NCI-H2029 treated with DMSO at 0.1 percent for 48 hours (cell line): Measurements from ENCODE around the gene NTN4.
"Not testable (repeated sequence)": the region's sequence is repeated elsewhere in the genome, so short reads cannot be mapped to it uniquely, and the experiment has no call there.

Experiments used
- DNase-seq: peaks from one replicate; lab custom pipeline; 2025; lab: John Stamatoyannopoulos, UW

NTN4 gene

DNA sequence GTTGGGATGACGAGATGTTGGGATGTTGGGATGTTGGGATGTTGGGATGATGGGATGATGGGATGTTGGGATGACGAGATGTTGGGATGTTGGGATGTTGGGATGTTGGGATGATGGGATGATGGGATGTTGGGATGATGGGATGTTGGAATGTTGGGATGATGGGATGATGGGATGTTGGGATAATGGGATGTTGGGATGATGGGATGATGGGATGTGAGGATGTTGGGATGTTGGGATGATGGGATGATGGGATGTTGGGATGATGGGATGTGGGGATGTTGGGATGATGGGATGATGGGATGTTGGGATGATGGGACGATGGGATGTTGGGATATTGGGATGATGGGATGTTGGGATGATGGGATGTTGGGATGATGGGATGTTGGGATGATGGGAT, 135.9 kb downstream of the NTN4 start:
- not testable (repeated sequence) for DNase-seq

DNA sequence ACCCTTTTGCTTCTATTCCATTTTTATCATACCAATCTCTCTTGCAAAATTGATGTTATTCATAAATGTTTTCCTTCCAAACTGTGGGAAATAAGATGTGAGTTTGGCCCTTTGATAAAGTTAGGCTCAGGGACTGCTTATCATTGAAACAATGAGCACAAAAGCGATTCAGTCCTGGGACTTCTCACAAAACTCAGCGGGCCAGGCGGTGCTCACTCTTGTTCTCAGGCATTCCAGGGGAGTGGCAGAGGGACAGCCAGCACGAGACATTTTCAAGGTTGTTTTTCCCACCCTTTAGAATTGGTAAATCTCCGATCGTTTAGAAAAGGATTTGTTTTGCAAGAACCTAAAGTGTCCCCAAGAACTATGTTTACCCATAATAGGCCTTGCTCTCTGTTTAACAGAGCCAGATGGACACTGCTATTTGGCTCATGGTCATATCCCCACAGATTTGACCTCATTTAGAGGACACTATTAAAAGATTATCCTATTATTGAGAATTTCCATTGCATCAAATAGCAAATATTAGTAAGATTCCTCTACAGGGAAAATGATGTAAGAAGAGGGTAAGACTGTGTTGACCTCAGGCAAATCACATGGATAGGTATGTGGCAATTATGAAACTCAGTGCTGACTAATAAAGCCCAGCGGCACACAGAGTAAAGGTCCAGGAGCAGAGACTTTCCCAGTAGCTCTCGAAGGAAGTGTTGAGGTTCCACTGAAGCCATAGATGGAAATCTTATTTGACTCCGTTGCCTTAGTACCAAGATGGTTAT, 136.6 kb downstream of the NTN4 start:
- DNase-seq = no peak

DNA sequence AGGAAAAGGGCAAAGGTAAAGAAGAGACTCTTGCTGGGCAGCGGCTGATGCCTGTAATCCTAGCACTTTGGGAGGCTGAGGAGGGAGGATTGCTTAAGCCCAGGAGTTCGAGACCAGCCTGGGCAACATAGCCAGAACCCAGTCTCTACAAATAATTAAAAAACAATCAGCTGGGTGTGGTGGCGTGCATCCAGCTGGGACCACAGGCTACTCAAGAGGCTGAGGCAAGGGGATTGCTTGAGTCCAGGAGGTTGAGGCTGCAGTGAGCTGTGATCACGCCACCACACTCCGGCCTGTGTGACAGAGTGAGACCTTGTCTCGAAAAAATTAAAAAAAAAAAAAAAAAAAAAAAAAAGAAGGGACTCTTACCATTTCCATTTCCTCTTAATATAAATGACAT, 138.9 kb downstream of the NTN4 start:
- no peak for DNase-seq

DNA sequence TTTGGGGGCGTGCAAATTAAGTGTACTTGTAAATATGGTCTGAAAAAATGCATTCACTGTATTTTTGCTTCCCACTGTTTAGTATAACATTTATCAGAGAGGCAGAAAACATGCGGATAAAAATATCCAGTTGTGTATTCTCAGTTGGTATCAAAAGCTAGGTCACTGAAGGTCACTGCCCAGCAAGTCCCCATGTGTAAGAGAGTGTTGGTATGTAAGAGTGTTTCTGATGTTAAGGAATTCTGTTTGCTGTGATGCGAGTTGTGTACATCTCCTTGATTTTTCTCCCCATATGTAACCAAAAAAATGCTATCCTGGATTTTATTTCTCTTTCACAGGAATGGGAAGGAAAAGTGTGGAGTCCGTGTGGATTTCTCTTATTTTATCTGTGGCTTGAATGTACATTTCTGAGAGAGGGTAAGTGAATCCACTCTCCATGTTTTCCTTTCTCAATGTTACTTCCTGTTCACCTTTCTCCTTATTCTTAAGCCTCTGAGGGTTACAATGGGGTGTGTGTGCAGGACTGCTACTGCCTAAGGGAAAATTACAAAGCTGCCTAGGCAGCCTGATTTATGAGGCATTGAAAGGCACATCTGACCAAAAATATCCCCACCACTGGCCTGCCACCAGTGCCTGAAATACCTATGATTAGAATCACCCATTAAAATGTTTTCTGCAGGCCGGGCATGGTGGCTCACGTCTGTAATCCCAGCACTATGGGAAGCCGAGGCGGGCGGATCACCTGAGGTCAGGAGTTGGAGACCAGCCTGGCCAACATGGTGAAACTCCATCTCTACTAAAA, 141.4 kb downstream of the NTN4 start:
- peak; percentile 11 for DNase-seq

DNA sequence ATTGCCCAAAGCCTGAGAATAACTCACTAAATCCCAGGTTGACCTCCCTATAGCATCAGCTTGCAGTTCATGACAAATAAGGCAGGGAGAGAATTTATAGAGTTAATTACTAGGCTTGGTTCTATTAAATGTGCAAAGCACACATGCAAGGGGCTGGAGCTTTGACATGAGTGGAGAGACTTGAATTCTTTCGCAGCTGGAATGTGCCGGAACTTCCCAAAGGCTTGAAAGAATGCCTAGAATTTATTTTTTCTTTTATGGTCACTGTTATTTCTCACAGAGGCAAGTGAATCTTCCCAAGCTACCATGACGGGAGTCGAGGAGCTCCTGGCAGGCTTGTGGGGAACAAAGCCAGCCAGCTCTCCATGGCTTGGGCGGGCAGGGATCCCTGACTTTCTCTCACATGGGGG, 143.8 kb downstream of the NTN4 start:
- DNase-seq = no peak

DNA sequence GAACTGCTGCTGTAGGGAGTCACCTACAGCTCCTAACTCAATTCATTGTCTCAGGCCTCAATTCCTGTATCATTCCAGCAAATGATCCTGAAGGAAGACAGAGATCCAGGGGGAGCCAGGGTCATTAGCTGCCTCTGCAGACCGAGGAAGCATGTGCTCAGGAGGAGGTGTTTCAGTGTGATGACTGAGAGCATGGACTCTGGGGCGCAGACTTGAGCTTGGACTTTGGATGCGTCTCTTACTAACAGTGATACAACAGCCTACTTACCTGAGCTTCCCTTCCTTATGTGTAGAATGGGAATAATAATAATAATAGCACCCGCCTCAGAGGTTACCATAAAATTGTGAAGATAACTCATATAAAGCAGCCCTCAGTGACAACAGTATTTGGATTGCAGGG, 147.3 kb downstream of the NTN4 start:
- DNase-seq = no peak

DNA sequence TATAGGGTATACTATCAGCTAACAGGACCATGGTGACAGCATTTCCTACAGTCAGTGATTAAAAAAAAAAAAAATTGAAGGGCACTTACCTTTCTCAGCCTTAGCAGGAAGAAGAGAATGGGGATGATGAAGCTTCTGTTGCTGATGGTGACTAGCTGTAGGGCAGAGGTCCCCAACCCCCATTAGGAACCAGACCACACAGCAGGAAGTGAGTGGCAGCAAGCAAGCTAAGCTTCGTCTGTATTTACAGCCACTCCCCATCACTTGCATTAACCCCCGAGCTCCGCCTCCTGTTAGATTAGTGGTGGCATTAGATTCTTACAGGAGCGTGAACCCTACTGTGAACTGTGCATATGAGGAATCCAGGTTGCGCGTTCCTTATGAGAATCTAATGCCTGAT, 148.0 kb downstream of the NTN4 start:
- peak; percentile 89 for DNase-seq

DNA sequence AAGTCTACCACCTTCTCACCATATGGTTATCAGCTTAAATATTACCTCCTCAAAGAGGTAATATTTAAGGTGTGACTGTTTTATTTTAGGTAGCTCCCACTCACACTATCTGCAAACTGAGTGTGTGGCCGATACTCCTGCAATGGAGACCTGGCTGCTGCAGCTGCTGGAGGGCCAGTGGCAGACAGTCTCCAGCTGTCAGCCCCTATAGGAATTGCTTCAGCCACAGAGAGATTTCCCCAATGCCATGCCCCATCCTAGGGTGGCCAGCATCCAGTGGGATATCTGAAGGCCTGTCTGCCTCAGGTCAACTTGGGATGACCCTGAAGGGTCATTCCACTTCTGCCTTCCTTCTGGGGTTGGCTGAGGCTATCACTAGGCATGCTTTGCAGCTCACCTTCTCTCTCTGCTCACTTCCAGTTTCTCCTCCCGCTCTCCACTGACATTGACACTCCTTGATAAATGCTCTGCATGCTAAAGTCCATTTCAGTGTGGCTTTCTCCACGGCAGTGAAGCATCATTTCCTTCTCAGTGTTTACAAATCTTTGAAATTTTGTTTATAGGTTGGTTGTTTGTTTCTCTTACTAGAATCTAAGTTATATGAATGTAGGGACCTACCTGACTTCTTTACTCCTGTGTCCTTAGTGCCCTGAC, 149.1 kb downstream of the NTN4 start:
- no peak for DNase-seq

DNA sequence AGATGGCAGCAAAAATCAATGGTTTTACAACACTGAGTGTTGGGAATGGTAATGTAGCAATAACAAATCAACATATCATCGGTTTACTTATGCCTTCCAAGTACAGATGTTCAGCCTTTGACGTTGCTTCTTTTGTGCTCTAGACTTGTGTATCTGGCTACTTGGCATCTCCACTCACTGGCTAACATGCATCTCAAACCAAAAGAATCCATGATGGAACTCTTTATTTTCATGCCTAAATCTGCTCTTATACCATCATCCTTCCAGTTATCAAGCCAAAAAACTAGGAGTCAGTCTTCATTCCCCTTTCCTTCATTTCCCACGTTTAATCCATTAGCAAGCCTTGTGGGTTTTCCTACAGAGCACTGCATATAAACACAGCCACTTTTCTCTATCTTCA, 150.0 kb downstream of the NTN4 start:
- DNase-seq = no peak

DNA sequence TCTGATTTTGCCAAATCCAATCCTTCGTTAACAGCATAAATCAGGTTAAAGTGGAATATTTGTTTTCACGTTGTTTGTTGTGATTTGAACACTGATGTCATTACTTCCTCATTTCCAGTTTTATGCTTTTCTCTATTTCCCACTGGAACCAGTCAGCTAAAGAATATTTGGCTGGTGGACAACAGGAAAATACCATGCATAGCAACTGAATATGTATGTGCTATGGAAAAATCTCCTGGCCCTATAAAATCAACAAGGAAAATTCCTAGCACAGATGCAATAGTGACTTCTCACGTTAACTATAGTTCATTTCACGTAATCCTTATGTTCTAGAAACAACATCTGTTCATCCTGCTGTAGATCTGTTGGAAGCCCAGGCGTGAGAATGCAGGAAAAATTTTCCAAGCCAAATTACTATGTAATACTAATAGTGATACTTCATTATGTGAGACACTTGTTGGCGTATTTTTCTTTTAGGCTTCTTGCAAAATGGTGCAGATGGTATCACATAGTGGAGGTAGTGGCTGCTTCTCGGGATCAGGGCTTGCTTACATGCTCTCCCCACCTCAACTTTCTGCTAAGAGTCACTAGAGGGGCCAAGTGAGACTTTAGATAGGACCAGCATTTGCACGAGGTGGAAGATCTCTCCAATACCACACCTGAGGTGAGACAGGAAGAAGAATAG, 153.0 kb downstream of the NTN4 start:
- no peak for DNase-seq

DNA sequence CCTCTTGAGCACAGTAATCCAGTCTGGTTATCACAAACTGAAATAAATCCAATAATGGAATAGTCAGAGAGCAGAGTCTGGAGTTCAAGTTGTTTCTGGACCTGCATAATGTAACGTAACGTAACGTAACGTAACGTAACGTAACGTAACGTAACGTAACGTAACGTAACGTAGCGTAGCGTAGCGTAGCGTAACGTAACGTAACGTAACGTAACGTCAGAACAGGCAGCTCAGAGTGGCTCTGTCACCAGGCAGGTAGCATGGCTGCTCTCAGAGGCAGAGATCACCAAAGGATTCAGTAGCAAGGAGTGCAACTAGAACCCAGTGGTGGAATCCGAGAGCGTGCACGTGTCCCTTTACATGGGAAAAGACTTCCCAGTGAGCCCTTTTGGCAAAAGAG, 153.6 kb downstream of the NTN4 start:
- DNase-seq = no peak

DNA sequence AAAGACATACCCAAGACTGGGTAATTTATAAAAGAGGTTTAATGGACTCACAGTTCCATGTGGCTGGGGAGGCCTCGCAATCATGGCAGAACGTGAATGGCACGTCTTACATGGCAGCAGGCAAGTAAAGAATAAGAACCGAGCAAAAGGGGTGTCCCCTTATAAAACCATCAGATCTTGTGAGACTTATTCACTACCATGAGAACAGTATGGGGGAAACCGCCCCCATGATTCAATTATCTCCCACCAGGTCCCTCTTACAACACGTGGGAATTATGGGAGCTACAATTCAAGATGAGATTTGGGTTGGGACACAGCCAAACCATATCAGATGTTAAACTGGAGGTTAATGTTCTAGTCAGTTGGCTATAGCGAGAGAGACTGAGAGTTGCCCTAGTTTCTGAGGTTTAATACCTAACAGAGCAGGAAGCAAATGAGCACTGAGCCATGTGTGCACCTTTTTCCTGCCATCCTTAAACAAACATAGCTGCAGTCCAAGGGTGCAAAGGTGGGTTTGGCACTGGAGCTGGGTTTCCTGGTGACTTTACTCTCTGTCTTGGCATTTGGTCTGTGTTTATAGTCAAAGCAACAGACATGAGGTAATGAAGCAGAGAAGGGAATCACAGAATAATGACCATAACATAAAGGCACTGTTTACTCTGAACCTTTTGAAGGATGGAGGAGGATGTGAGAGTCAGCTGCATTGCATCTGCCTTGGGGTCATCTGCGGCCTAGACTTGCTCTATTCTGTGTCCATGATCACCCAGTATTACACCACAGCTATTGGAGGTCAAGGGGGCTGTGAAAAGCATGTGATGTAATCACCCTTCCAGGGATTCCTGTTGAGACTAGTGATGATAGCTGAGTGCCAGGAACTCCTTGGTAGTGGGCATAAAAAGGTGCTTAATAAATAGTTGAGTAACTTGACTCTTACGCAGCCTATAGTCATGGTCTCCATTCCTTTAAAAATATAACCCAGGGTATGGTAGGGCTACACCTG, 155.6 kb downstream of the NTN4 start:
- peak; percentile 76 for DNase-seq

DNA sequence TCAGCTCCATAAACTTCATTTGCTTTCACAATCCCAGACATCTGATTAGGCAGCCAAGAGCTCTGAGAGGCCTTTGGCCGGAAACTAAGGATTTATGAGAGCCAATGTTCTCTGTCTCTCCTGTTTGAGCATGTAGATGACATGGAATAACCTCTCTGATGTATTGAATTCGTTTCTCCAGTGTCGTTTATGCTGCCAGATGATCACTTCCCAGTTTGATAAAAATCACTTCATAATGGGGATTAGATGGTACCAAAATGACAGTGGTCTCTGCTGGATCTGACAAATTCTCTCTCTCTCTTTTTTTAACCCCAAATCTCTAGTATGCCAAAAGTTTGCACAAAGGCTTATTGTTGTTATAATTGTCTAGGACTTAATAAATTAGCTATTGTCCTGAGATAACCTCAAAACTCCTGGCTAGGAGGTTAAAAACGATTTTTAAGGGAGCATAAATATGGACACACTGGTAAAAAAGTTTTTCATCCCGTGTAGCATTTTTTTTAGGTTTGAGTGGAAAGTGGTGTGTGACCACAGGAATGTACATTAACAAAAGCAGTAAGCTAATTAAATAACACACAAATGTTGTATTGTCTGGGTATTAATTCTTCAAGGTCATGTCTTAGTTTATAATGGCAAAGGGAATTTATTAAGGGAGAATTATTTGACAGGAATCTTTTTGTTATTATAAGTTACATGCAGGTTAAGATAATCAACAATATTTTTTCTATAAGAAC, 156.7 kb downstream of the NTN4 start:
- DNase-seq = no peak

DNA sequence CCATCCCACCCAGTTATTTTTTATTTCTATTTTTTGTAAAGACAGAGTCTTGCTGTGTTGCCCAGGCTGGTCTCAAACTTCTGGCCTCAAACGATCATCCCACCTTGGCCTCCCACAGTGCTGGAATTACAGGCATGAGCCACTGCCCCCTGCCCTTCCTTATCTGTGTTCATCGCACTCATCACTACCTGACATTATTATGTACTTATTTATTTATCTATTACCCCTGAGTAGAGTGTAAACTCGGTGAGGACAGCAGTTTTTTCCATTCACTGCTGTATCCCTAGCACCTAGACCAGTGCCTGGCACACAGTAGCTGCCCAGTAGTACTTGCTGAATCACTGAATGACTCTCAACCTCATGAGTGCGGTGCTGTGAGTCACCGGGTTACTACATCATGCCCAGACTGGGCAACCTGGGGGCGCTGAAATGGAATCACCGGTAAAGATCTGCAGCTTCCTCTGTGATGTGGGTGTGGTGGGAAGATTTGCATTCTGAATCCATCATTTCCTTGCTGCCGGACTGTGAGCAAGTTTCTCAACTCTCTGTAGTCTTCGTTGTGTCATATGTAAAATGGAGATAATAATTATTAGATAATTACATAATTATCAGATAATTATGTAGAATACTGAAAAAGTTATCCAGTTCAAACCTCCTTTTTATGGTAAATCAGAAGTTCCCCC, 157.4 kb downstream of the NTN4 start:
- no peak for DNase-seq

DNA sequence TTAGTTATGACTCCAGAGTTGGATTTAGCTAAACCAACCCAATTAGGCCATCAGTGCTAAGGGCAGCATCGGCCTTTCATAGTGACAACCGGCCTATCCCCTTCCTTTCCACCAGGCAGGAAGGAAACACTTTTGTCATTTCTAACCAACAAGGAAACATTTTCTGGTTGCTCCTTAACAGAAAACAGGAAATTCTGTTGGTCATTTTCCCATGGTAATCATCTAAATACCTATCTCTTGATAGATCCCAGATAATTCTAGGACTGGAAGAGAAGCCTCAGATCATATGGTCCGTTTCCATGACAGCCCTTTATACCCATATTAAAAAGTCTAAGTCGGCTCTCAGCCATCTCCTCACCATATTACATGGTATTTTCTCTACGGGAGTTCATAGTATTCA, 160.1 kb downstream of the NTN4 start:
- no peak for DNase-seq

DNA sequence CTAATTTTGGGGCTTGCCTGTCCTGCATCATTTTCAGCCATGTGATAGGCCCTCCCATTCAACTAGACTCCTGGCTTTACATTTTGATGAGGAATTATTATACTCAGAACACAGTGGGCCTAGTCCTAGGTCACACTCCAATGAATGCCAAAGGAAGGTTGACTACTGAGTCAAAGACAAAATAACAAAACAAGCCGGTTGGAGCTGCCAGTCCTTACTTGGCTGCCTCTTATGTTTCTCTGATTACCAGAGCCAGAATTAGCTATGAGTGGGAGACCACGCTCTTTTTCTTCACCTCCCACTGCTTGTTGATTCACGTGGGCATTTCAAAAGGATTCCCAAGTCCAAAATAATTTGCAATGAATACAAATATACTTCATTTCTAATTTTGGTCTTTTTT, 161.2 kb downstream of the NTN4 start:
- DNase-seq = no peak

DNA sequence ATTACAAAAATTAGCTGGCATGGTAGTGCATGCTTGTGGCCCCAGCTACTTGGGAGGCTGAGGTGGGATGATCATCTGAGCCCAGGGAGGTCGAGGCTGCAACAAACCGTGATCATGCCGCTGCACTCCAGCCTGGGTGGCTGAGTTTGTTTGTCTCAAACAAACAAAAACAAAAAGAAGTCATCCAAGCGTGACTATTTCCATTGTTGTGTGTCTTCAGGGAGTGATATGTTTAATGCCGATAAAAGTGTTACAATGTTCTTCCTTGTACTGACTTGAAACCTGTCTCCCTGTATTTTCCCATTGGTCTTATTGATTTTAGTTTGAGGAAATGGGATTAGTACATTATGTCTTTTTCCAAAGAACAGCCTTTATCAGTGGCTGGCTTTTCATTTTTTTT, 163.7 kb downstream of the NTN4 start:
- DNase-seq = no peak

DNA sequence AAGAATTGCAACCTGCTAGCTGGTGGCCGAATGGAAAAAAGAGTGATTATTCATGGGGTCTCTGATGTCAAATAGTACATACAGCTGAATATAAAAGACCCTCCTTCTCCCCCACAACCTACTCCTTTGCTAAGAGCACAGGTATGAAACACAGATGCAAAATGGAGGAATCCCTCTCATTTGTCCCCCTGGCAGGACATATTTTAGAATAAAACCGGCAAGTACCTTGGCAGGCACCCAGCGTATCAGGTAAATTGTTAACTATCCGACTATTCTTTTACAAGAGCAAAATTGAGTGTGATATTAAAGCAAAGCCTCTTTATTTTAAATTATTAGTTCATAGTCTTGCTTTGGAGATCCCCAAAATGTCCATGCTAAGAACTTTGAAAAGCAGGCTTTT, 165.6 kb downstream of the NTN4 start:
- no peak for DNase-seq

DNA sequence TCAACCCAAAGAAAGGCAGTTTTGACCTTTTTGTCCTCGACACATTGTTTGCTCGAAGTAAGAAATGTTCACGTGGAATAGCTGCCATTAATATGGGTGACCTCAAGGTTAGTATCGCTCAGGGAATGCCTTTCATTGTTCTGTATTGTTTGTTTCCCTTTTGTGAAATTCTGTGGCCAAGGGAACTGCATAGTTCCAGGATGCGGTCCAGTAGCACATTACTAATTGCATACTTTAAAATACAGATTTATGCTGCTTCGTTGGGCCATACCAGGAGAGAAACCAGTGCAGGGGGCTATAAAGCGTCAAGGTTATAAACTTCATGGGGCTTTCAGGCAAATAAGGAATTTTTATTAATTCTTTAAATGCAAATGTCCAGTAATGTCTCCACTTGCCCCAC, 166.0 kb downstream of the NTN4 start:
- DNase-seq = no peak
